C4-2B (cell line): ENCODE measurements around the gene MSX1.

Experiments
- CTCF ChIP-seq: fragments of 450-650 bp; conservative IDR thresholded peaks from 2 replicates; pipeline ENCODE4 v1.5.1; 2017; ENCODE audit warnings: mild to moderate bottlenecking
- ZFX ChIP-seq: fragments of 450-650 bp; IDR thresholded peaks from 2 replicates; pipeline ENCODE4 v1.6.1; 2017

GRCh38 chr4:4831266-4831665 lies 28.2 kb upstream of the MSX1 start:
- TF ChIP-seq CTCF (no peak), ZFX (no peak)
